Measurements from ENCODE around the gene VWC2L.

VWC2L gene

DNA sequence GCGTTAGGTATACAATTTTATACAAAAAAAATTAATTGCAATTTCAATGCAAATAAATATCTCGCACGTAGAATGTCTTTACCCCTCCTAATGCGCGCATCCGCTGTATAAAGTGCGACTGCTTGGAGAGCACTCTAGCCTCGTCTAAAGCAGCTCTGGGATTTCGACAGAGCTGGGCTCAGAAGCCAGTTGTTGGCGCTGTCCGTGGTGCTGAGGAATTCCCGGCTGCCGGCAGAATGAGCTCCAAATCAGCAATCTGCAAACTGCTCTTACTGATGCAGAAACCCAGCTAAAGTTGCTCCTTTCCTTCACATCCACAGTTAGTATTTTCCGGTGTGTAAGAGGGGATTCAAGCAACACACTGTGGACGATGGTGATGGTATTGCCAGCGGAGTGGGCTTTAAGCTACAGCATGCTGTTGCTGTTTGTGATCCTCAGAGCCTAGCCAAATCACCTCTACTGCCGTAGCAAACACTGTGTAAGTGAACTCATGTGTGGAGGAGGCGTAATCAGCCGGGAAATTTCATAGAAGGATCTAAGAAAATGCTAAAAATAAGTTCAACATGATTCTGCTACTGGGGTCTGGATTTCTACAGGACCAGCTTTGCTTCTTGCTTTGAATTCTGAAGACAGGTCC is at the start of gene VWC2L:
Gene VWC2L, plus strand, starts transcription at position 137 of the 637 bp plus-strand sequence. CDS start 3,140 bp downstream, outside the sequence.
- DNase-seq, result no peak

DNA sequence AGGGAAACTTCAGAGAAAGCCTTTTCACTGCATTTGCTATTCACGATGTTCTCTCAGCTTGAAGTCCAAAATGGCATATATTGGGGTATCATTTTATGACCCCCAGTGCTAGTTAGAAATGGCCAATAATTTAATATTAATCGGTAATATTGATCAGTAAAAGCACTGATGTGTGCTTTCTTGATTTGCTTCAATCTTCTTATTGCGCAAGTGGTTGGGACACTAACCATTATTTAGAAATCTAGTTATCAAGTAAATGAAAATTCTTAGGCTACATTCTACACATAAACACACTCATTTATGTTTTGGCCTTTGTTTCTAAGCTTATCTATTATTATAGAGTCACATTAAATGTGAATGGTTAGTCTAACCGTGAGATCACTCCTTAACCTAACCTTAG is 49.7 kb upstream of the VWC2L start:
- no peak for DNase-seq

DNA sequence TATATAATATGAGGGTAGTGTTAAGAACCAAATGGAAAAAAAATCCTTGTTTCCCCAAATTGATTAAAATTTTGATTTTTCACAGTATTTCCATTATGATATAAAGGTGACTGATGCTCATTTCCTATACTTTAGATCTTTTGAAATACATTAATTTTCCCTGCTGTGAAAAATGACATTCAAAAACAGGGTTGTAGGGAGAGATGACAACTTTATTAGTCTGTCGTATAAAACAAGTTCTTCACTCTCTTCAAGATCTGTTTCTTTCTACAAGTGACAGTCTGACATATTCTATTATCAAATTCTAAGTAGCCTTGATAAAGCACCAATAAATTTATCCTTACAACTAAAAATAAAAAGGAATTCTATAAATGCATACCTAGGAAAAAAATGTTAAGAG is 45.3 kb upstream of the VWC2L start:
- no peak for DNase-seq

DNA sequence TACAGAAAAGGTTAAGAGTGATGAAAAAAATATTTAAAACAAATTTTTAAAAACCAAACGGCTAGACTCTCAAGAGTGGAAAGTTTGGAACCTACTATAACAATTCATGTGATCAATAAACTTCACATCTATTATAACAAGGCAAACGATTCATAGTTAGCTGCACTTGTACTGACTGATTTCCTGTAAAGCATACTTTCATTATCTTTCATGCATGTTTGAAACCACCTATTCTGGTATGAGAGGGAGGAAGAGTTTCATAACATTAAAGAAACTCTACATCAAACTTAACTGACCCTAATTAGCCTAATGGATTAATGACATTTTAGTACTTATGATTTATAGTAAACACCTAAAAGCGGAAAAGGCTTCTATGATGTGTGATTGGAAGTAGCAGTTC is 43.7 kb upstream of the VWC2L start:
- no peak for DNase-seq

DNA sequence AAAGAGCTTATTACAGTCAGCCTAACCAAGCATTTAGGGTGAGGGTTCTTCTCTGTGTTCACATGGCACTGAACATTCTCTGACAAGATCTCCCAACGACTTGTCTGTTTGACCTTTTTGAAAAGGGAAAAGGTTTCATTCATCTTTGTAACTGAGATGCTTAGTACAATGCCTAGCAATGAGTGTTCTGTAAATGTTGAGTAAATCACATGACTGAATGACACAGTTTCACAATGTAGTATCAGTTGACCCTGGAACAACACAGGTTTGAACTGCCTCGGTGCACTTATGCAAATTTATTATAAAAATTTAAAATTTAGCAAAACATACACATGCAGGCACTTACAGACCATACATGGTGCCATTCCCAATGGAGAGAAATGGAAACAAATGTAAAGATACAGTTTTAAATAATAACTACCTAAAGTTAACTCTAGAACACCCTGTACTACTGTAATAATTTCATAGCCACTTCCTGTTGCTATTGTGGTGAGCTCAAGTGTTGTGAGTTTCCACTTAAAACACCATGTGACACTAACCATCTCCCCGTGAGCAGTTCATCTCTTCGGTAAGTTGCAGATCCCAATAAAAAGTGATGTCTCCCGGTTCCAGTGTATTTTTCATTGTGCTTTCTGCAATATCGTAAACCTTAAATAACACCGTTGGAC is 34.1 kb upstream of the VWC2L start:
- DNase-seq, result no peak

DNA sequence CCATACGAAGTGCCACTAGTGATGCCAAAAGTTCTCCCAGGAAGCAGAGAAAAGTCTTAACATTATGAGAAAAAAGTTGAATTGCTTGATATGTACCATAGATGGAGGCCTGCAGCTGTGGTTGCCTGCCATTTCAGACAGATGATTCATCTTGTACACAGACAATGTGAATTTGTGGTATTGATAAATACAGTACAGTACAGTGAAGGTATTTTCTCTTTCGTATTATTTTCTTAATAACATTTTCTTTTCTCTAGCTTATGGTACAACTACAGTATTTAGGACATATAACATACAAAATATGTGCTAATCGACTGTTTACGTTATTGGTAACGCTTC is 33.6 kb upstream of the VWC2L start:
- DNase-seq, result no peak

DNA sequence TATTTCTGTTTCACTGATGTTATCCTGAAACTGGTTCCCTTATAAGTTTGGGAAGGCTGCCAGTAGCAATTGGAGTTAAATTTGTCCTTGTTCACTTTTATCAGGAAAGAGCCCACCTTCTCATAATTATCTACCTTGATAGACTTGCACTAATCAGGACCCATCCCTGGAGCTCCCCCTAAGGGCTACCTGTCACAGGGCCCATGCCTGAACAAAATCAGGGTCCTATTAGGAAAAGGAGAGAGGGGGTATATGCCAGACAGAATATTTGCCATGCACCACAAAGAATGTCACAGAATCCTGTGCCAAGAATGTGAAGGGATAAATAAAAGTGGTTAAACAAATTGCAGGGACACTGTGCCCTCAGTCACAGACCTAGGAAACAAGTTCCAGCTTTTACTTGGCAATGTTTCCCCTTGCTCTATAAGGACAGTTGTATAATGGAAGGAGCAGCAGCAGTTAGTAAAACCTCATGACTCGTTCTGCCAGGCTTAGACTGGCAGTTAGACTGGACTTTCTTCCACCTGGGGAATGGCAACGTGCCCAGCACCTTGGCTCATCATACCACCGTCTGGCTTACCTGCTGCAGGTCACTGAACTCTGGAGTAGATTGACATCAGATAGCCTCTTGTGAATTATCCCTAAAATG is 32.3 kb upstream of the VWC2L start:
- DNase-seq, result no peak

DNA sequence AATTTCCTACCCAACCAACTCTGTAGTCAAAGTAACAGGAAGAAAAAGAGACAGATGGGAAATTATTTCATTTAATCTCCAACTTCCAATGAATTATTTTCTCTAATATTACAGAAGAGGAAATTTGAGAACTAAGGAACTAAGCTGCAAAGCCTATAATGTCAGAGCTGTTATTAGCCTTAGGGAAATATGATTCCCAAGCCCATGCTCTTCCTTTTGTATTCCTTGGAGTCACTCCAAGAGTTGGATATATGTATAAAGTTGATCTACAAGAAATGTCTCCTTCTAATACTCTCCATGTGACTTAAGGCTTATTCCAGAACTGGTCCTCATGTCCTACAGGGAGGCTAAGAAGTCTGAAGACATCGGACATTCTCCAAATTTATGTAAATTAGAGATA is 31.6 kb upstream of the VWC2L start:
- DNase-seq, result no peak

DNA sequence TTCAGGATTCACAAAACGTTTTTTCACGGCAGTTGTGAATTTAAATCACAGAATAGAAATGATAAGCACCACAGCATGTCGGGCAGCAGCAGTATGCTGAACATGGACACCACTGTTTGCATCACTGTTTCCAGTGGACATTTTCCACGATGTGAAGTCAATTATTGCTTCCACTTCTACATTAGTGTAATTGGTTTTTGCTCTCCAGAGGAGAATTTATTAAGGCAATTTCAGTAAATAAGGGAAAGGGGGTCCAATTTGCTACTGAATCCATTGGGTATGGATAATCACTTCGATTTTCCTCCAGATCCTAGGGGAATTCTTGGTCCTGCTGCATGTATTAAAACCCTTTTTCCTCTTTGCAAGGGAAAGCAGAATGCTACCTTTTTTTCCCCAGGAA is 30.2 kb upstream of the VWC2L start:
- DNase-seq, result no peak

DNA sequence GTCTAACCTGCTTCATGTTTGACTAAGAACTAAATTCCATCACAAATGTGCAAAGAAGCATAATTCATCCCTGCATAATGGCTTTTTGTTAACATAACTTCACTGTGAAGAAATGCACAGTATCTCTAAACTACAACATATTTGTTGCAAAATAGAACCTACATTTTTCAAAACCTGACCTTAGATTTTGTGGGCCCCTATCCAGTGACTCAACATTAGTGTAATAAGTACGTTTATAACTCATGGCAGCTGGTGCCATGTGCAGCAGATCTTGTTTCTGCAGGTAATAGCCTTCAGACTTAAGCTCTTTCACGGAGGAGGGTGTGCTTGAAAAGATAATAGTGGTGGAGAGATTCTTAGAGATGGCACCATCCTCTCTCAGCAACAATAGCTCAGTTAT is 28.6 kb upstream of the VWC2L start:
- no peak for DNase-seq

DNA sequence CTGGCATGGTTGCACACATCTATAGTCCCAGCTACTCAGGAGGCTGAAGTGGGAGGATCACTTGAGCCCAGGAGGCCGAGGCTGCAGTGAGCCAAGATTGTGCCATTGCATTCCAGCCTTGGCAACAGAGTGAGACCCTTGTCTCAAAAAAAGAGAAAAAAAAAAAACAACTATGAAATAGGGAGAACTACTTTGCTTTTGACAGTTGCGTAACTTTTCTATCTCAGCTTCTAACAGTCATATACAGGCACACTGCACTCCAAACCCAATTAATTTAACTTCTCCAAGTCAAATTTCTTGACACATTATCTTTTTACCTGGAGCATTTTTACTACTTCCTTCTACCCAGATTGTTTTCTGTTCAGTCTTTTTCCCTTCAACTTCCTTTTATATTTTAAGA is 24.1 kb upstream of the VWC2L start:
- no peak for DNase-seq

DNA sequence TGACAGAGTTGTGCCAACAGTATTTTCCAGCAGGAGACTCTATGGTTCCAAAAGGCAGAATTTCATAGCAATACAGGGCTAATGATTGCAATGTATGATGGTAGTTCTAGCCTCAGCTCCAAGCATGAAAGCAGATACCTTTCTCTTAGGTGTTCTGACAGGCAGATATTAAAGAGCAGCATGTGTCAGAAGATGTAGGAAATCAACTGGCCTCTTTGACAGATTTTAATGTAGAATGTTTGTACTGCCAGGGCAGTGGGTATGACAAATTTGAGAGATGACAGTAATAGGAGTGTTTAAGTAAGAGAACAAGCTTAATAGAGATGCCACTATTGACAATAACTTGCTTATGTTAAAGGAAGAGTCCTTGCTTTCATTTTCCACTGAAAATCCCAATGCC is 21.5 kb upstream of the VWC2L start:
- no peak for DNase-seq

DNA sequence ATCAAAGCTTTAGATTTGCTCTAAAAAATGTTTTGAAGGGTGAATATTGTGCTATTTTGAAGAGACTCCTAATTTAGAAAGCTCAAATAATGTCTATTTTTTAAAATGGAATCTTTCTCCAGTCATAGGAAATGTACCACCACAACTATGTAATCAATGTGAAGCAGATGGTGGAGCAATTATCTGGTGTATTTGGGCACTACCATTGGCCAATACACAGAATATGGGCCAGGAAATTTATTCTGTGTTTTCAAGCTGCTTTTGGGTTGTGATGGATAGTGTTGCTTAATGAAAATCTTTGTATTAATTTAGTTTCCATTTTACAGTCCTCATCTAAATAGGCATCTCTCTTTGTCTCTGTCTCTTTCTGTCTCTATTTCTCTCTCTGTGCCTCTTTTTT is 17.1 kb upstream of the VWC2L start:
- no peak for DNase-seq

DNA sequence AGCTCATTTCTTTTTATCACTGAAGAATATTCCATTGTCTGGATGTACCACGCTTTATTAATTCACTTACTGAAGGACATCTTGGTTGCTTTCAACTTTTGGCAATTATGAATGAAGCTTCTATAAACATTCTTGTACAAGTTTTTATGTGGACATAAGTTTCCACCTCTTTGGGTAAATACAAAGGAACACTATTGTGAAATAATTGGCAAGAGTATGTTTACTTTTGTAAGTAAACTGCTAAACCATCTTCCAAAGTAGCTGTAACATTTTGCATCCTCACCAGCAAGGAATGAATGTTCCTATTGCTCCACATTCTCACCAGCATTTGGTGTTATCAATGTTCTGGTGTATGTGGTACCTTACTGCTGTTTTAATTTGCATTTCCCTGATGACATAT is 15.8 kb upstream of the VWC2L start:
- DNase-seq, result no peak

DNA sequence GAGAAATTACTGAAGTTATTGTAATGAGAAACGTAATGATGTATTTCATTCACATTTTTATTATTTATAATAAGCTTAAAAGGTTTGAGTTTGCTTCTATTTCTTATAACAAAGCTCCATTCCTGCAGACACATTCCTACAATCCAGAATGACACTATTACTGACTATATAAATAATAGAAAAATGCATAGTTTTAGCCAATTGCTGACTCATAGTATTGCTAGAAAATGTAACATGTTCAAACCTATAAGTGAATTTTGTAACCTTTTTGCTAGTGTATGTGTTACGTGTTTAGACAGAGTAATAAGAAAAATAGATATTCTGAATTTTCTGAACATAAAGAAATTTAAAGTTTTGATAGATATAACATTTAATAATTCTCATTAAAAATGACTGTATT is 9.3 kb upstream of the VWC2L start:
- DNase-seq, result no peak

DNA sequence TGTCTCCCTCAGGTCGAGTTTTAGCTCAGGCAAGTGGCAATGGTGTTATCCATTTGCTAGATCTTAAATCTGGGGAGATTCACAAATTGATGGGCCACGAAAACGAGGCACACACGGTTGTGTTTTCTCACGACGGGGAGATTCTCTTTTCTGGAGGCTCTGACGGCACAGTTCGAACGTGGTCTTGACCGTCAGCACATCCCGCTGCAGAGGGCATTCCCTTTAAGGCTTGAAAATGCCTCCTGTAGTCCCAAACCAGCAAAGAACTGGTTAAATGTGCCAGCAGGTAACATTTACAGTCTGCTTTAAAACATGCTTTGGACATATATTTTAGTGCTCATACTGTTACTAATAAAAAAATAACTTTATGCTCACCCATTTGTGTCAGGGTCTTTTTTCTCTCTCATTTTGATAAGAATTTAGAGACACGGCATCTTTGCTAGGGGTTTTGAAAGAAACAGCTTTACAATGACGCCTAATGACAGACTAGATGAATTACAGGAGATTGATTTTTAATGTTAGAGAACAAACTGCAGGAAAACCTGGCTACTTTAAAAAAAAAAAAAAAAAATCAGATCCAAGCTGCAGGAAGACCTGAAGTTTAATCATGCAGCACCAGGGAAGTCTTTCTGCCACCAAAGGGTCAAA is 602 bp upstream of the VWC2L start:
- no peak for DNase-seq

DNA sequence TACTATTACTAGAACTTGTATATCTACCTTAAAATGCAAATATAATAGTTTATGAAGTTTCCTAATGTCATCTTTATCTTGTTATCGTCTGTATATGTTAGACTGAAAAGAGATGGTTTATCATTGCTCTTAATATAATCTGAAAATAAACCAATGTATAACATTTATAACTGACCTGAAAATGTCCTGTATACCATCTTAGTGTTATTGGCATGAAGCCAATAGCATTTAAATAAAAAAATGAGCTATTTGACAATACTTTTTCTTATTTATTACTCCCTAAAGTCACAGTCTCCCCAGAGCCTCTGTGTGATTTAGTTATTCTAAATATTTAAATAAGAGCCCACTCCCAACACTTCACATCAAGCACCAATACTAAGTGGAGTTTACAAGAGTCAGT is 1.8 kb downstream of the VWC2L start:
- no peak for DNase-seq

DNA sequence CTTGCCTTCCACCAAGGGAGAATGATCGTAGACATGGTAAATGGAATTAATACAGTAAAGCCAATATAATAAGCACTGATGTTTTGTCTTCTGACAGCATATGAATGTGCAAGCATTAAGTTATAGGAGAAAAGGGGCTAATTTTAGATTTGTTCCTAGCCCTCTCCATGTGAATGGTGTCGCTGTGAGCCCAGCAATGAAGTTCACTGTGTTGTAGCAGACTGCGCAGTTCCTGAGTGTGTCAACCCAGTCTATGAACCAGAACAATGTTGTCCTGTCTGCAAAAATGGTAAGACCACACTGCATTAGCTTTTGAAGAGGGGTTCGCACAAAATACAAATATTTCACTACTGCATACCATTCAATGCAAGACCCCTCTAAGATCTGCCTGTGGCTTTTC is 25.6 kb downstream of the VWC2L start:
- DNase-seq, result no peak

DNA sequence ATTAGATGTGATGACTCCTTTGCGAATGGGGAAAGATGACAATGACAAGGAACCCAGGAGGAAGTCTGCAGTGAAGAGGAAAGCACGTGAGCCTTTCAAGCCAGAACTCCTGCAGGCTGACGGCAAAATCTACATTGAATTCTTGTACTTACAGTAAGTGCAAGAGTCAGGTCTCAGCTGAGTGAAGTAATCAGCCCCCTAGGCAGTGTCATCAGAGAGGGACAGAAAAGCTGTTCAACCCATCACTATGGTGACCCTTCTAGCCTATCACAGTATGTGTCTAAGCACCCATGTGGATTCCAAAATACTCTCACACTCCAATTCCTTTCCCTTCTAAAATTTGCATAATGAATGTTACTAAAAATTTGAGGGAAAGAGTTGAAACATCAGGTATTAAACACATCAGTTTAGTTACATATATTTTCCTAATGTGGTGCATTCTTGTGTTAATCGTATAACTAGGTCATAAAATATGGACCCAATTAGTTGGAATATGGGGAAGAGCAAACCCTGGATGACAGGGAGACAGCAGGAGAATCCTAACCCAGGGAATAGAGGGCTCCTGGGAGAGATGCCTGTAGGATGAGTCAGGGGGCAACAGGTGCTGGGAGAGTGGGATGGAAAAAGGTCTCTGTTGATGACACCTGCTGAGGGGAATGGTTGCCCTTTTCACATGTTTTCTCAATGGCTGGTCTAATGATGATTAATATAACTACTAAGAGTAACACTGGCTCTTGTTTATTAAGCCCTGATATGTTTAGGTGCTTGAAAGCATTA is 39.5 kb downstream of the VWC2L start:
- DNase-seq, result no peak

DNA sequence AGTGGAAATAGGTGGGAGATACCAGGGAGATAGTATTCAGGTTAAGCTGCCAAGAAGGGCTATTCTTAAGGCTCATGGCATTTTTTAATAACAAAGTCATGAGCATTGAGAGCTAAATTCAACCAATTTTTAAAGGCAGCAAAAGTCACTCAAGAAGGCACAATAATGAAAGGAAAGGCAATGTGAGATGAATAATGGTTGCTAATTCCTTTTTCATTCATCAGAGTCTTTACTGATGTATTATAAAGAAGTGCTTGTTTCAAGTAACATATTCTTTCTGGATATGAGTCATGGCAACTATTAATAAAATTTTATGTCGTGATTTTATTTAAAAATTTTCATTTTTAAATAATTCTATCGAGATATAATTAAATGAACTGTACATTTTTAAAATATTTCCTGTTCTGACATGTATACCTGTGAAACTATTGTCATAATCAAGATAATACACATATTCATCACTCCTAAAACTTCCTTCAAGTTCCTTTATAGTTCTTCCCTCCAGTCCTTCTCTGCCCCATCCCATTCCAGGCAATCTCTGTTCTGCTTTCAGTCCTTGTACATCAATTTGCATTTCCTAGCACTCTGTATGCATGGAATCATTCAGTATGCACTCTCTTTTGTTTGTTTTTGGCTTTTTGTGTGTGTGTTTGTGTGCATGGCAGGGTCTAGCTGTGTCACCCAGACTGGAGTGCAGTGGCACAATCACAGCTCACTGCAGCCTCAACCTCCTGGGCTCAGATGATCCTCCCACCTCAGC is 40.8 kb downstream of the VWC2L start:
- no peak for DNase-seq

DNA sequence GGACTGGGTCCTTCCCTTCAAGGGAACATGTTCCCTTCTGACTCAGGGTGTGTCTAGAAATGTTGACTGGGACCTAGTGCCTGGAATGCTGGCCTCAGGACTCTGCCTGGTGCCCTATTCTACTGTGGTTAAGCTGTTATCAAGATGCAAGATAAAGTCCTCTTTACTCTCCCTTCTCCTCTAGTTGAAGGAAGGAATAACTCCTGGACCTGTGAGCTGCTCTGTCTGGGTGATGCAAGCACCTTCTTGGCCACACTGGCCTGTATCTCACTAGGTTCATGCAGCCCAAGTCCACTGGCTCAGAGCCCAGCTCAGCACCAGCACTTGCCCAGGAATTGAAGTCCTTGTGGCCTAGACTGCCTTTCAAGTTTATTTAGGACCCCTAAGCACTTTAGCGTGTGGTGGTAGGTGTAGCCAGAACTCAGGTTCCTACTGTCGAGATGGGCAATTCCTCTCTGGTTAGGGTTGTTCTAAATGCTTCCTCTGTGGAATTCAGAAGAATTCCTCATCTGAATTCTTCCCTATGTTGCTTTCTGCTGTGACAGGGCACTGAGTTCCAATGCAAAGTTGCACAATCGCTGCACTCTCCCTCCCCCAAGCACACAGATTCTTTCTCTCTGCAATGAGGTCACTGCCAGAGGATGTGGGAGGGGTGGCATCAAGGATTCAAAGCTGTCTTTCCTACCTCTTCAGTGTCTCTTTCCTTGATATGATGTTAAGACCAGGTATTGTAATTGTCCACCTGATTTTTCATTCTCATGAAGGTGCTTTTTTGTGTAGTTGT is 54.7 kb downstream of the VWC2L start:
- no peak for DNase-seq

DNA sequence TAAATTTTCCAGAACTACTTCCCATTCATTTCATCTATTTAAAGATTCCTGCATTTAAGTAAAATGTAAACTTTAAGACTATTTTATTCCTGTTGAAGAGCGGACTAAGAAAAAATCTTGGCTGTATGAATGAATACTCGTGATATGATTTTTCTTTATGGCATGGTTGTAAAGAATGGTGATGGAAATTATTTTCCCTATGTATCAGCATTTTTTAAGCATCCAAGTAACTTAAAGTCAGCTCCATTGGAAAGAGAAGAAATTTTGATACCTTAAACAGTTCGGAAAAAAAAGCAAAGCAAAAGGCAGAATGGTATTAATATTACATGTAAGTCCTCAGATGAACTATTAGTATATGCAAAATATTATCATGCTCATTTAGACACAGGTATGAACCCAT is 58.9 kb downstream of the VWC2L start:
- no peak for DNase-seq
